ENCODE results near the gene NRP2. TPM values are rescaled to one million over a fixed set of nuclear protein-coding genes. Genes with fewer than 3 reads are reported as not detected.

NRP2 gene
- total RNA-seq, 2 experiments from 2014 or later: 0.63 to 1.6 TPM

GRCh38 chr2:205757271-205757670, 75.0 kb downstream of the NRP2 start:
- Mint-ChIP-seq H3K27me3 (no peaks in the 10 kb centered on the region), H3K4me3 (no peak overlapping the region), H3K36me3 (ENCODE audit: low read depth) (no peaks in the 10 kb centered on the region), H3K9me3 (no peaks in the 10 kb centered on the region), H3K27ac (no peak overlapping the region), H3K4me1 (ENCODE audit: low read depth) (no peaks in the 10 kb centered on the region)
- DNase-seq: no peak
- ChIA-PET POLR2A (no interaction called here), CTCF (no interaction called here)
- no peak for TF ChIP-seq CTCF (IDR thresholded peaks at IDR 0.05)
- ATAC-seq: no peak
- intact Hi-C loops (cut with micrococcal nuclease): no loop called here

GRCh38 chr2:205758051-205758450, 75.8 kb downstream of the NRP2 start:
- intact Hi-C loops (cut with micrococcal nuclease): no loop called here

GRCh38 chr2:205758500-205758899, 76.2 kb downstream of the NRP2 start:
- DNase-seq: no peak
- no peak for TF ChIP-seq CTCF (IDR thresholded peaks at IDR 0.05)
- intact Hi-C loops (cut with micrococcal nuclease): no loop called here
- ChIA-PET POLR2A (no interaction called here), CTCF (no interaction called here)
- Mint-ChIP-seq H3K27ac (no peak overlapping the region), H3K4me3 (no peak overlapping the region), H3K27me3 (no peaks in the 10 kb centered on the region), H3K4me1 (ENCODE audit: low read depth) (no peaks in the 10 kb centered on the region), H3K9me3 (no peaks in the 10 kb centered on the region), H3K36me3 (ENCODE audit: low read depth) (no peaks in the 10 kb centered on the region)
- ATAC-seq: no peak

More at GRCh38 chr2:205758051-205758450, 75.8 kb downstream of the NRP2 start:
- no peak overlapping the region for H3K4me3 Mint-ChIP-seq
- TF ChIP-seq CTCF (IDR thresholded peaks at IDR 0.05): no peak
- H3K27me3 Mint-ChIP-seq: no peaks in the 10 kb centered on the region
- ATAC-seq (no peak), DNase-seq (no peak)
- H3K27ac Mint-ChIP-seq: no peak overlapping the region
- no peaks in the 10 kb centered on the region for H3K4me1 Mint-ChIP-seq (ENCODE audit: low read depth)
- H3K36me3 Mint-ChIP-seq (ENCODE audit: low read depth): no peaks in the 10 kb centered on the region
- no peaks in the 10 kb centered on the region for H3K9me3 Mint-ChIP-seq
- ChIA-PET POLR2A (no interaction called here), CTCF (no interaction called here)

- Mint-ChIP-seq H3K27ac (no peak overlapping the region), H3K9me3 (no peaks in the 10 kb centered on the region), H3K36me3 (ENCODE audit: low read depth) (no peaks in the 10 kb centered on the region), H3K4me3 (no peak overlapping the region), H3K27me3 (peaks cover 2% of the 10 kb centered on the region), H3K4me1 (ENCODE audit: low read depth) (no peaks in the 10 kb centered on the region)
- CTCF ChIA-PET: interaction anchor here (1.5 kb wide), 1 partner anchor 167 kb away, joined by 8 read pairs; no protein-coding TSS in a partner anchor
- TF ChIP-seq CTCF (IDR thresholded peaks at IDR 0.05): no peak
- DNase-seq: no peak
- no peak for ATAC-seq
- intact Hi-C loops (cut with micrococcal nuclease): no loop called here
- POLR2A ChIA-PET: no interaction called here
Observed at GRCh38 chr2:205759257-205759656, 77.0 kb downstream of the NRP2 start.

GRCh38 chr2:205759732-205760131, 77.4 kb downstream of the NRP2 start:
- Mint-ChIP-seq H3K4me3 (no peak overlapping the region), H3K9me3 (no peaks in the 10 kb centered on the region), H3K27ac (no peak overlapping the region), H3K27me3 (peaks cover 2% of the 10 kb centered on the region), H3K4me1 (ENCODE audit: low read depth) (no peaks in the 10 kb centered on the region), H3K36me3 (ENCODE audit: low read depth) (no peaks in the 10 kb centered on the region)
- CTCF ChIA-PET: interaction anchor here (1.5 kb wide), 1 partner anchor 167 kb away, joined by 8 read pairs; no protein-coding TSS in a partner anchor
- TF ChIP-seq CTCF (IDR thresholded peaks at IDR 0.05): no peak
- intact Hi-C loops (cut with micrococcal nuclease): no loop called here
- POLR2A ChIA-PET: no interaction called here
- DNase-seq (no peak), ATAC-seq (no peak)
